Left lung (tissue), 10 donors: Measurements from ENCODE around the gene GAK. TPM values are rescaled to one million over a fixed set of nuclear protein-coding genes. Genes with fewer than 3 reads are reported as not detected.

Experiments used
- ATAC-seq: fragments of 200-7000 bp; cut with Tn5 transposase; one replicate; pipeline ENCODE4 v1.9.1; 2020; ENCODE audit warnings: moderate library complexity
- DNase-seq, 4 donors: peaks; one replicate each; pipeline ENCODE4 v3.0.0-alpha.2; 2013 to 2020
- H3K27ac ChIP-seq, 2 donors: fragments of 200-600 bp; sonication (generic) in 1 of 2; one replicate each; pipeline versions ENCODE4 v1.5.0 to v1.8.0; 2020 to 2021
- H3K27me3 ChIP-seq, 2 donors: fragments of 200-600 bp; sonication (generic) in 1 of 2; one replicate each; pipeline versions ENCODE4 v1.5.0 to v1.8.0; 2020 to 2021
- H3K36me3 ChIP-seq, 2 donors: fragments of 200-600 bp; sonication (generic) in 1 of 2; one replicate each; pipeline versions ENCODE4 v1.5.0 to v1.8.0; 2020 to 2021
- H3K4me1 ChIP-seq, 2 donors: fragments of 200-600 bp; one replicate each; pipeline ENCODE4 v1.8.0; 2021
- H3K4me3 ChIP-seq, 2 donors: fragments of 200-600 bp; sonication (generic) in 1 of 2; one replicate each; pipeline versions ENCODE4 v1.5.0 to v1.8.0; 2020 to 2021; ENCODE audit warnings: mild to moderate bottlenecking in 1 of 2
- H3K9me3 ChIP-seq, 2 donors: fragments of 200-600 bp; sonication (generic) in 1 of 2; one replicate each; pipeline versions ENCODE4 v1.5.0 to v1.8.0; 2020 to 2021
- CTCF ChIP-seq, 2 donors: fragments of 200-600 bp; sonication (generic) in 1 of 2; IDR thresholded peaks; one replicate each; pipeline versions ENCODE4 v1.5.0 to v1.8.0; 2021; ENCODE audit warnings: antibody characterized with exemption in 2 of 2
- intact Hi-C, 2 donors: fragments of 100-400 bp; cut with DNase I; formaldehyde crosslinking; loops; one replicate each; pipeline versions ENCODE4 v1.11.2 to v1.14.2; 2022
- polyA plus RNA-seq, 6 donors: library from polyadenylated mRNA; unstranded; fragments of 120-200 nt; gene quantifications; one replicate each; pipeline ENCODE4 v1.2.1, GENCODE V29; 2013; ENCODE audit not compliant: insufficient read length in 6 of 6
- total RNA-seq, 2 donors: library from RNA; stranded (reverse); fragmentation: NEBNext Ultra II Directional; extraction: Animal tissue kit (Norgen Biotek cat#: 25700); gene quantifications; one replicate each; pipeline ENCODE4 v1.2.1, GENCODE V29; 2021
- donor health status: DM: no; HTN: yes; CAD: no.
- donor health status: DM: no; HTN: no; CAD: no.

GAK gene
- total and polyA plus RNA-seq, 8 donors: 42.7 to 121 (median 50.3) TPM

GRCh38 chr4:960140-960635 is 28.1 kb upstream of the GAK start:
- intact Hi-C loops: no loop called here
- no peak overlapping the region for H3K27ac ChIP-seq
- peaks cover 0 to 94% of the 10 kb centered on the region in 2 donors for H3K36me3 ChIP-seq
- no peak for TF ChIP-seq CTCF (IDR thresholded peaks at IDR 0.05)
- ATAC-seq (no peak), DNase-seq (peak in 2 of 4 donors; percentile 20 to 51)
- no peak overlapping the region for H3K4me3 ChIP-seq
- no peaks in the 10 kb centered on the region for H3K4me1 ChIP-seq
- no peaks in the 10 kb centered on the region for H3K9me3 ChIP-seq
- H3K27me3 ChIP-seq: no peaks in the 10 kb centered on the region

DNA sequence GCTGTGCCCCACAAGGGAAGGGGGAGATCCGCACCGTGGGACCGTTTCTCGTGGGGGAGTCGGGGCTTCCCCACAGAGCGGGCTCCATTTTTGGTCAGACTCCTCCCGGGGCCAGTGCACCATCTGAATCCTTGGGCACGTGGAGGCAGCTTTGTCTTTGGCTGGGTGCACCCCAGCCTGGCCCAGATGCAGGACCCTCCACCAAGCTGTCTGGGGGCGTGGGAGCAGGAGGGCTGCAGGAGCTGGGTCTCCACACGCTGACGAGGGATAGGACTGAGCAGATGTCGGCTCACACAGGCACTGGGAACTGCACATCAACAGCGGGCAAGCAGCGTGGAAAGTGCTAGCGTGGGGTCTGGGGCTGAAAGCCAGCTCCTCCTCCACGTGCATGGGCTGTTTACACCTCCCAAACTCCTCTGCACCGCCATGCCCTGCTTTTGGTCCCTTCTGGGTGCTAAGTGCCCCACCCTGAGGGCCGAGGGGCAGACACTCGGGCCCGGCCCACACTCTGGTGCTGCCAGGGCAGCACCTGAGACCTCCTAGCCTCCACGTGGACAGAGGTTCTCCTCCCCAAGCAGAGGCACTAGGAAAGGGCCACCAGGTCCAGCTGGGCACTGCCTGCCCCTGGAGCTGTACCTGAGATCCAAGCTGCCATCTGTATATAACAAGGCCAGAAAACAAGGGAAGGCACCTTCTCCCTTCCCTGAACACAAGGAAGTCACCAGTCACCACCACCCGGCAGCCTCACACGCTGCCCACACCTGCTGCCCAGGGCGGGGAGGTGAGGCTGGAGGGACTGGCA is 27.4 kb upstream of the GAK start:
- TF ChIP-seq CTCF (IDR thresholded peaks at IDR 0.05): no peak
- Histone ChIP-seq H3K27ac (no peak overlapping the region), H3K36me3 (peaks cover 0 to 92% of the 10 kb centered on the region in 2 donors), H3K4me1 (no peaks in the 10 kb centered on the region), H3K9me3 (no peaks in the 10 kb centered on the region), H3K4me3 (no peak overlapping the region), H3K27me3 (no peaks in the 10 kb centered on the region)
- no peak for ATAC-seq
- DNase-seq: peak in 2 of 4 donors; percentile 27 to 59
- intact Hi-C loops: no loop called here

- intact Hi-C loops: no loop called here
- DNase-seq: peak in 1 of 4 donors; percentile 19
- Histone ChIP-seq H3K4me1 (no peaks in the 10 kb centered on the region), H3K36me3 (peaks cover 0 to 92% of the 10 kb centered on the region in 2 donors), H3K27ac (no peak overlapping the region), H3K9me3 (no peaks in the 10 kb centered on the region), H3K27me3 (no peaks in the 10 kb centered on the region), H3K4me3 (no peak overlapping the region)
- ATAC-seq: no peak
- TF ChIP-seq CTCF (IDR thresholded peaks at IDR 0.05): no peak
Observed at GRCh38 chr4:958696-959337, 26.7 kb upstream of the GAK start.

GRCh38 chr4:958314-958665 is 26.2 kb upstream of the GAK start:
- Histone ChIP-seq H3K27me3 (no peaks in the 10 kb centered on the region), H3K4me3 (no peak overlapping the region), H3K4me1 (no peaks in the 10 kb centered on the region), H3K36me3 (peaks cover 0 to 92% of the 10 kb centered on the region in 2 donors), H3K9me3 (no peaks in the 10 kb centered on the region), H3K27ac (no peak overlapping the region)
- no peak for TF ChIP-seq CTCF (IDR thresholded peaks at IDR 0.05)
- DNase-seq (peak in 1 of 4 donors; percentile 30), ATAC-seq (no peak)
- intact Hi-C loops: no loop called here

GRCh38 chr4:957581-958313 is 25.6 kb upstream of the GAK start:
- DNase-seq: peak in 2 of 4 donors; percentile 27 to 76
- no peak overlapping the region for H3K27ac ChIP-seq
- no peaks in the 10 kb centered on the region for H3K27me3 ChIP-seq
- intact Hi-C loops: no loop called here
- no peaks in the 10 kb centered on the region for H3K4me1 ChIP-seq
- ATAC-seq: no peak
- peaks cover 0 to 87% of the 10 kb centered on the region in 2 donors for H3K36me3 ChIP-seq
- TF ChIP-seq CTCF (IDR thresholded peaks at IDR 0.05): no peak
- no peaks in the 10 kb centered on the region for H3K9me3 ChIP-seq
- H3K4me3 ChIP-seq: no peak overlapping the region
